HepG2 (cell line): ENCODE measurements around the gene ADCY9. TPM values are rescaled to one million over a fixed set of nuclear protein-coding genes. Genes with fewer than 3 reads are reported as not detected.
"Not testable (repeated sequence)": the region's sequence is repeated elsewhere in the genome, so short reads cannot be mapped to it uniquely, and the experiment has no call there.

Experiments used
- ATAC-seq: fragments of 200-7000 bp; cut with Tn5 transposase; 3 replicates; pipeline ENCODE4 v1.9.1; 2020; ENCODE audit warnings: mild to moderate bottlenecking, moderate library complexity
- BruUV-seq: library from RNA; stranded (reverse); fragments of 400-500 nt; replicated peaks from 2 replicates; lab custom pipeline; 2021; lab: Mats Ljungman, UMichigan
- CTCF ChIA-PET: fragments of 300-600 bp; formaldehyde crosslinking; extraction: SDS; loops from one replicate; lab custom pipeline; 2021; ENCODE audit warnings: low total read pairs, inconsistent platforms, low intra/inter-chr PET ratio; lab: Yijun Ruan, JAX
- POLR2A ChIA-PET: fragments of 350-600 bp; sonication (Branson Sonifier 250); formaldehyde crosslinking; loops from one replicate; lab custom pipeline; 2020; ENCODE audit warnings: antibody characterized with exemption, inconsistent platforms; lab: Yijun Ruan, JAX
- DNase-seq: peaks from one replicate; pipeline ENCODE4 v3.0.0-alpha.2; 2015; ENCODE audit warnings: low spot score
- FAIRE-seq: peaks from 3 replicates; lab custom pipeline; 2011; peaks lifted over from hg19 to GRCh38; lab: Jason Lieb, UNC
- H2AFZ ChIP-seq: one replicate; pipeline ENCODE4 v1.6.1; 2011; ENCODE audit warnings: low read length, inconsistent platforms
- H3K27ac ChIP-seq: fragments of 300-600 bp; 3 replicates; pipeline ENCODE4 v1.8.0; 2011; ENCODE audit warnings: mixed run types, mild to moderate bottlenecking, mixed read lengths, low read length, inconsistent platforms; ENCODE audit not compliant: insufficient read depth; ENCODE audit errors: extremely low read length
- H3K27me3 ChIP-seq, 2 experiments: fragments of 200-600 bp in 1 of 2; 2 replicates in 1 of 2; 3 replicates in 1 of 2; pipeline versions ENCODE4 v1.6.0 to v1.8.0; 2011; ENCODE audit warnings: low read length in 2 of 2, mild to moderate bottlenecking in 2 of 2, moderate library complexity in 2 of 2, inconsistent platforms in 1 of 2; ENCODE audit not compliant: insufficient read depth in 2 of 2, control insufficient read depth in 1 of 2
- H3K36me3 ChIP-seq, 2 experiments: fragments of 200-600 bp in 1 of 2; replicated peaks in 1 of 2; 2 replicates in 1 of 2; 3 replicates in 1 of 2; pipeline versions ENCODE4 v1.5.1 to v1.8.0; 2011; ENCODE audit warnings: low read length in 2 of 2, inconsistent platforms in 1 of 2; ENCODE audit not compliant: insufficient read depth in 2 of 2, control insufficient read depth in 1 of 2
- H3K4me1 ChIP-seq: 2 replicates; pipeline ENCODE4 v1.5.1; 2012; ENCODE audit warnings: low read length, inconsistent platforms; ENCODE audit not compliant: insufficient read depth
- H3K4me2 ChIP-seq: 2 replicates; pipeline ENCODE4 v1.6.0; 2011; ENCODE audit warnings: low read depth, low read length, inconsistent platforms
- H3K4me3 ChIP-seq, 3 experiments: fragments of 200-600 bp in 1 of 3; sonication (generic), shearing (Covaris generic) in 1 of 3; replicated peaks in 1 of 3; 2 replicates each; pipeline ENCODE4 v1.5.1; 2011 to 2016; ENCODE audit warnings: low read length in 3 of 3, inconsistent platforms in 2 of 3, low read depth in 2 of 3, mild to moderate bottlenecking in 2 of 3, control low read depth in 1 of 3, mixed read lengths in 1 of 3; ENCODE audit not compliant: insufficient read depth in 1 of 3
- H3K79me2 ChIP-seq: one replicate; pipeline ENCODE4 v1.6.1; 2011; ENCODE audit warnings: low read length, inconsistent platforms; ENCODE audit not compliant: insufficient read depth
- H3K9ac ChIP-seq: 2 replicates; pipeline ENCODE4 v1.6.0; 2011; ENCODE audit warnings: mild to moderate bottlenecking, low read depth, low read length, inconsistent platforms; ENCODE audit not compliant: insufficient read depth
- H3K9me3 ChIP-seq: 2 replicates; pipeline ENCODE4 v1.5.1; 2012; ENCODE audit warnings: mild to moderate bottlenecking, low read length
- H4K20me1 ChIP-seq: 2 replicates; pipeline ENCODE4 v1.6.0; 2011; ENCODE audit warnings: inconsistent platforms, mild to moderate bottlenecking, low read length, moderate library complexity; ENCODE audit not compliant: insufficient read depth
- AGO2 ChIP-seq: fragments of 200-400 bp; formaldehyde crosslinking; optimal IDR thresholded peaks from 2 replicates; pipeline ENCODE3; 2017; ENCODE audit warnings: mild to moderate bottlenecking, low read depth, low read length, moderate library complexity
- CCDC6 ChIP-seq: sonication (generic); formaldehyde crosslinking; IDR thresholded peaks from 2 replicates; pipeline ENCODE4 v1.8.1; 2022; ENCODE audit warnings: mild to moderate bottlenecking, missing genetic modification reagents, moderate library complexity
- NCOA2 ChIP-seq: sonication (generic); formaldehyde crosslinking; IDR thresholded peaks from 2 replicates; pipeline ENCODE4 v1.8.0; 2022; ENCODE audit warnings: inconsistent platforms
- NFYB ChIP-seq: sonication (generic); formaldehyde crosslinking; IDR thresholded peaks from 2 replicates; pipeline ENCODE4 v1.4.0; 2020; ENCODE audit warnings: missing genetic modification reagents
- NR3C1 ChIP-seq: sonication (generic); formaldehyde crosslinking; IDR thresholded peaks from 2 replicates; pipeline ENCODE4 v1.4.0; 2020; ENCODE audit warnings: missing genetic modification reagents
- RBM39 ChIP-seq: fragments of 200-400 bp; formaldehyde crosslinking; IDR thresholded peaks from one replicate; pipeline ENCODE4 v1.6.1; 2018; ENCODE audit warnings: antibody characterized with exemption, mild to moderate bottlenecking, low read depth, low read length; ENCODE audit not compliant: poor library complexity, severe bottlenecking
- XRCC5 ChIP-seq: fragments of 200-400 bp; formaldehyde crosslinking; optimal IDR thresholded peaks from 2 replicates; pipeline ENCODE3; 2017; ENCODE audit warnings: mild to moderate bottlenecking, low read length
- WGBS: methylation state at CpG from one replicate; pipeline ENCODE4 v1.1.6; 2017; ENCODE audit warnings: low lambda C conversion rate; 5-methylcytosine and 5-hydroxymethylcytosine counted together
- in situ Hi-C: cut with HindIII; loops from 2 replicates; pipeline ENCODE4 v1.10.0; 2017; ENCODE audit warnings: low pct_unique_long_range_greater_than_20kb; ENCODE audit not compliant: extremely low pct_ligation_motif_present
- intact Hi-C: fragments of 100-400 bp; cut with micrococcal nuclease; formaldehyde crosslinking; loops from one replicate; pipeline ENCODE4 v1.10.0; 2022; ENCODE audit not compliant: unreplicated experiment
- polyA plus RNA-seq, 8 experiments: library from polyadenylated mRNA; depleted of rRNA in 3 of 8; stranded (reverse) in 7 of 8; unstranded in 1 of 8; fragments of >200 nt; fragmentation: Illumina TruSeq in 4 of 8; extraction: Trizol in 4 of 8; gene quantifications; 2 replicates each; pipeline versions ENCODE4 v1.2.1 to v1.2.3, GENCODE V29; 2011 to 2016; ENCODE audit warnings: low read depth in 4 of 8, missing spikeins in 1 of 8, mixed read lengths in 1 of 8; ENCODE audit not compliant: insufficient read depth in 1 of 8
- total RNA-seq, 5 experiments: library from RNA; depleted of rRNA; stranded (reverse); fragments of >200 nt; fragmentation: Illumina TruSeq; extraction: Trizol; gene quantifications; 2 replicates each; pipeline ENCODE4 v1.2.3, GENCODE V29; 2016; ENCODE audit warnings: low read depth in 1 of 5
- TF ChIP-seq, protein P1 (sequence below): sonication (generic); formaldehyde crosslinking; IDR thresholded peaks from 2 replicates; pipeline ENCODE4 v1.5.0; 2020; ENCODE audit warnings: mild to moderate bottlenecking, missing genetic modification reagents
- TF ChIP-seq, protein P2 (sequence below): sonication (generic); formaldehyde crosslinking; IDR thresholded peaks from 2 replicates; pipeline ENCODE4 v1.9.0; 2022; ENCODE audit warnings: low read depth, missing genetic modification reagents

ADCY9 gene
- total and polyA plus RNA-seq, 2 of the 13 experiments (the other 11 are each of a cell fraction or from before 2014, with no cell fraction given), result 11.2 to 13.9 TPM

DNA sequence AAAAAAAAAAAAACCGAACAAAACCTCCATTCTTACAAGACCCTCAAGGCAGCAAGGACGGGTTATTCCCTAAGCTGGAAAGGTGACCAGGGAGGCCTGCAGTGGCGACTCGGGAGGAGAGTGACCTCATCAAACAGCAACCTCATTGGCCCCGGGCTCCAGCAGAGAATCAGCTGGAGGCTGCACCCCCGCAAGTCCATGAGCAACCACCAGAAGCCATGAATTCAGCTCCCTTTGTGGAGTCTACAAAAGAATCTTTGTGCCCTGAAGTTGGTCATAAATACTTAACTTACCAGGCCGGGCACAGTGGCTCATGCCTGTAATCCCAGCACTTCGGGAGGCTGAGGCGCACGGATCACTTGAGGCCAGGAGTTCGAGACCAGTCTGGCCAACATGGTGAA lies 154.8 kb downstream of the ADCY9 start (continued):
- TF ChIP-seq NR3C1 (CRISPR knock-in tag) (no peak), NCOA2 (CRISPR knock-in tag) (no peak), NFYB (CRISPR knock-in tag) (peak; percentile 30; the same call in 1 of the 2 replicates), AGO2 (no peak), XRCC5 (peak; percentile 19)

DNA sequence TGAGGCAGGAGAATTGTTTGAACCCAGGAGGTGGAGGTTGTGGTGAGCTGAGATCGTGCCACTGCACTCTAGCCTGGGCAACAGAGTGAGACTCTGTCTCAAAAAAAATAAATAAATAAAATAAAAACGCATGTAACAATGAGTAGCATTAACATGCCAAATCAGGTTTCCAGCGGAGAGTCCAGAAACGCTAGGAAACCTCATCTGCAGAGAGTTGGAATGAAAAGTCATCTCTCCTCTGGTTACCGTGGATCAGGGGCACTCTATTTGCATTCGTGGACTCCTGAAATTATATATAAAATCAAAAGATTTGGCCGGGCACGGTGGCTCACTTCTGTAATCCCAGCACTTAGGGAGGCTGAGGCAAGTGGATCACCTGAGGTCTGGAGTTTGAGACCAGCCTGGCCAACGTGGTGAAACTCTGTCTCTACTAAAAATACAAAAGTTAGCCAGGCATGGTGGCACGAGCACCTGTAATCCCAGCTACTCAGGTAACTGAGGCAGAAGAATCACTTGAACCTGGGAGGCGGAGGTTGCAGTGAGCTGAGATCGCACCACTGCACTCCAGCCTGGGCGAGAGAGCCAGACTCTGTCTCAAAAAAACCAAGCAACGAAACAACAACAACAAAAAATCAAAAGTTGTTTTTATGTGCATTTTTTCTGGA lies 156.2 kb downstream of the ADCY9 start:
- WGBS, result 23% methylated on average over 11 of the region's 14 CpGs
- ATAC-seq, H3K36me3 ChIP-seq, H3K79me2 ChIP-seq, BruUV-seq, H3K9me3 ChIP-seq, POLR2A ChIA-PET, CTCF ChIA-PET, H4K20me1 ChIP-seq, FAIRE-seq, H3K4me1 ChIP-seq, in situ Hi-C loops, DNase-seq, H3K27ac ChIP-seq: not testable (repeated sequence)
- Histone ChIP-seq H3K9ac (peak overlapping the region; percentile 66; the same call in 1 of the 2 replicates), H3K4me2 (peak overlapping the region; percentile 89), H3K27me3 (peaks cover 0 to 13% of the 10 kb centered on the region in 2 experiments; a peak in 2 of 5 replicates), H3K4me3 (peak overlapping the region; percentile 56 to 91 (median 73)), H2AFZ (peak overlapping the region; percentile 93)
- intact Hi-C loops, result loop anchor here (10.0 kb wide), 1 partner anchor 155 kb away; the partner anchor contains the start of gene ADCY9
- TF ChIP-seq CCDC6 (CRISPR knock-in tag), result 0 out of 2 replicates have a peak, but pooled peaks have one; percentile 16

DNA sequence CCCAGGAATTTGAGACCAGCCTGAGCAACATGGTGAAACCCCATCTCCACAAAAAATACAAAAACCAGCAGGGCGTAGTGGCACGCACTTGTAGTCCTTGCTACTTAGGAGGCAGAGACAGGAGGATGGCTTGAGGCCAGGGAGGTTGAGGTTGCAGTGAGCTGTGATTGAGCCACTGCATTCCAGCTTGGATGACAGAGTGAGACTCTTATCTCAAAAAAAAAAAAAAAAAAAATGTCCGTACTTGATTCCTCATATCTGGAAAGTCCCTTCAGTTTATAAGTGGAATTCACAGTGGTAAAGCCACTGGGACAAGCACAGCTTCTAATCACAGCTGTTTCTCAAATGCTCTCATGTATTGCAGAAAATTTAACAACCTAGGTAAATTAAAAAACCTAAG lies 157.1 kb downstream of the ADCY9 start:
- H3K4me1 ChIP-seq, result peaks cover 11% of the 10 kb centered on the region
- in situ Hi-C loops (no loop called here), intact Hi-C loops (no loop called here)
- no peaks in the 10 kb centered on the region for H3K79me2 ChIP-seq
- H3K36me3 ChIP-seq, result no peaks in the 10 kb centered on the region
- ATAC-seq (no peak), FAIRE-seq (no peak), DNase-seq (no peak)
- H3K9me3 ChIP-seq, result no peaks in the 10 kb centered on the region
- no peak overlapping the region for H2AFZ ChIP-seq
- POLR2A ChIA-PET, result no interaction called here
- no peak overlapping the region for H3K4me3 ChIP-seq
- no peak overlapping the region for H3K9ac ChIP-seq
- CTCF ChIA-PET, result no interaction called here
- no TSS peak for BruUV-seq
- H4K20me1 ChIP-seq, result no peaks in the 10 kb centered on the region
- H3K27ac ChIP-seq, result no peak overlapping the region
- WGBS, result 52% methylated on average over 3 of the region's 3 CpGs
- no peak overlapping the region for H3K4me2 ChIP-seq
- H3K27me3 ChIP-seq, result peaks cover 0 to 13% of the 10 kb centered on the region in 2 experiments; a peak in 2 of 5 replicates
- TF ChIP-seq, protein P1, sequence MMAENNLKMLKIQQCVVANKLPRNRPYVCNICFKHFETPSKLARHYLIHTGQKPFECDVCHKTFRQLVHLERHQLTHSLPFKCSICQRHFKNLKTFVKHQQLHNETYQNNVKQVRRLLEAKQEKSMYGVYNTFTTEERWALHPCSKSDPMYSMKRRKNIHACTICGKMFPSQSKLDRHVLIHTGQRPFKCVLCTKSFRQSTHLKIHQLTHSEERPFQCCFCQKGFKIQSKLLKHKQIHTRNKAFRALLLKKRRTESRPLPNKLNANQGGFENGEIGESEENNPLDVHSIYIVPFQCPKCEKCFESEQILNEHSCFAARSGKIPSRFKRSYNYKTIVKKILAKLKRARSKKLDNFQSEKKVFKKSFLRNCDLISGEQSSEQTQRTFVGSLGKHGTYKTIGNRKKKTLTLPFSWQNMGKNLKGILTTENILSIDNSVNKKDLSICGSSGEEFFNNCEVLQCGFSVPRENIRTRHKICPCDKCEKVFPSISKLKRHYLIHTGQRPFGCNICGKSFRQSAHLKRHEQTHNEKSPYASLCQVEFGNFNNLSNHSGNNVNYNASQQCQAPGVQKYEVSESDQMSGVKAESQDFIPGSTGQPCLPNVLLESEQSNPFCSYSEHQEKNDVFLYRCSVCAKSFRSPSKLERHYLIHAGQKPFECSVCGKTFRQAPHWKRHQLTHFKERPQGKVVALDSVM (CRISPR knock-in tag), result peak; percentile 36; the same call in 1 of the 2 replicates
- TF ChIP-seq, protein P2, sequence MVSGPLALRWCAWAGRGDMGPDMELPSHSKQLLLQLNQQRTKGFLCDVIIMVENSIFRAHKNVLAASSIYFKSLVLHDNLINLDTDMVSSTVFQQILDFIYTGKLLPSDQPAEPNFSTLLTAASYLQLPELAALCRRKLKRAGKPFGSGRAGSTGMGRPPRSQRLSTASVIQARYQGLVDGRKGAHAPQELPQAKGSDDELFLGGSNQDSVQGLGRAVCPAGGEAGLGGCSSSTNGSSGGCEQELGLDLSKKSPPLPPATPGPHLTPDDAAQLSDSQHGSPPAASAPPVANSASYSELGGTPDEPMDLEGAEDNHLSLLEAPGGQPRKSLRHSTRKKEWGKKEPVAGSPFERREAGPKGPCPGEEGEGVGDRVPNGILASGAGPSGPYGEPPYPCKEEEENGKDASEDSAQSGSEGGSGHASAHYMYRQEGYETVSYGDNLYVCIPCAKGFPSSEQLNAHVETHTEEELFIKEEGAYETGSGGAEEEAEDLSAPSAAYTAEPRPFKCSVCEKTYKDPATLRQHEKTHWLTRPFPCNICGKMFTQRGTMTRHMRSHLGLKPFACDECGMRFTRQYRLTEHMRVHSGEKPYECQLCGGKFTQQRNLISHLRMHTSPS (CRISPR knock-in tag), result no peak
- TF ChIP-seq RBM39, result no peak
